Inflammatory macrophage (primary cell): ENCODE results near the gene CTXN2.

Source experiments
- DNase-seq, 2 donors: peaks; one replicate each; pipeline ENCODE4 v3.0.0-alpha.2; 2020 to 2022
- total RNA-seq, 18 experiments: gene quantifications; one replicate each; lab custom pipeline; 2026; ENCODE audit warnings: mixed read lengths in 6 of 18, inconsistent platforms in 2 of 18; lab: John Stamatoyannopoulos, UW

Gene CTXN2
- 0 to 0.03 (median 0) reads per million in 18 experiments for total RNA-seq

- no peak for DNase-seq
Observed at GRCh38 chr15:48191574-48192225, at the start of gene CTXN2. Gene CTXN2 (plus strand): TSS chr15:48191665. CDS start chr15:48201301, 9,636 bp downstream.

GRCh38 chr15:48143856-48144255 is 47.6 kb upstream of the CTXN2 start:
- no peak for DNase-seq

- peak; percentile 0 to 32 for DNase-seq
Observed at GRCh38 chr15:48144889-48145288, 46.6 kb upstream of the CTXN2 start.

- DNase-seq = no peak
Observed at GRCh38 chr15:48145923-48146322, 45.5 kb upstream of the CTXN2 start.

- no peak for DNase-seq
Observed at GRCh38 chr15:48147358-48147757, 44.1 kb upstream of the CTXN2 start.

GRCh38 chr15:48149858-48150257 is 41.6 kb upstream of the CTXN2 start:
- no peak for DNase-seq

GRCh38 chr15:48153526-48153925 is 37.9 kb upstream of the CTXN2 start:
- no peak for DNase-seq

GRCh38 chr15:48168616-48169015 is 22.8 kb upstream of the CTXN2 start:
- DNase-seq = no peak

GRCh38 chr15:48170981-48171380 is 20.5 kb upstream of the CTXN2 start:
- DNase-seq = no peak

- no peak for DNase-seq
Observed at GRCh38 chr15:48175126-48175525, 16.3 kb upstream of the CTXN2 start.

GRCh38 chr15:48176112-48176511 is 15.4 kb upstream of the CTXN2 start:
- no peak for DNase-seq

- no peak for DNase-seq
Observed at GRCh38 chr15:48176957-48177356, 14.5 kb upstream of the CTXN2 start.

GRCh38 chr15:48177383-48177765 is 14.1 kb upstream of the CTXN2 start:
- no peak for DNase-seq

GRCh38 chr15:48177766-48178647 is 13.5 kb upstream of the CTXN2 start, which contains the start of gene MYEF2:
Gene MYEF2 (minus strand): TSS chr15:48178295. CDS start chr15:48178237, 58 bp downstream.
- DNase-seq = no peak

- DNase-seq = no peak
Observed at GRCh38 chr15:48178648-48178931, 12.9 kb upstream of the CTXN2 start.

- DNase-seq = no peak
Observed at GRCh38 chr15:48182749-48183148, 8.7 kb upstream of the CTXN2 start.

- DNase-seq = no peak
Observed at GRCh38 chr15:48185529-48185928, 5.9 kb upstream of the CTXN2 start.

GRCh38 chr15:48186271-48186670 is 5.2 kb upstream of the CTXN2 start:
- DNase-seq = no peak

- peak; percentile 22 to 56 for DNase-seq
Observed at GRCh38 chr15:48190932-48191573, 412 bp upstream of the CTXN2 start.

GRCh38 chr15:48202068-48202467 is 10.6 kb downstream of the CTXN2 start:
- DNase-seq = no peak

- DNase-seq = no peak
Observed at GRCh38 chr15:48205981-48206380, 14.5 kb downstream of the CTXN2 start, which contains the start of gene SLC12A1. Gene SLC12A1 (plus strand): TSS chr15:48206302. CDS start chr15:48207720, 1,418 bp downstream.

GRCh38 chr15:48221261-48221660 is 29.8 kb downstream of the CTXN2 start:
- no peak for DNase-seq

- no peak for DNase-seq
Observed at GRCh38 chr15:48221885-48222284, 30.4 kb downstream of the CTXN2 start.
